DND-41 (cell line): ENCODE measurements around the gene PARM1.

ENCODE experiments used
- EZH2 ChIP-seq: IDR thresholded peaks from 3 replicates; pipeline ENCODE4 v1.6.1; 2012; ENCODE audit warnings: borderline replicate concordance, low read depth, mild to moderate bottlenecking, moderate library complexity, low read length, inconsistent platforms; ENCODE audit not compliant: severe bottlenecking
- TF ChIP-seq, protein P1 (sequence below): IDR thresholded peaks from 2 replicates; pipeline ENCODE4 v1.5.1; 2012; ENCODE audit warnings: borderline replicate concordance, low read length, moderate library complexity, mild to moderate bottlenecking; ENCODE audit not compliant: poor library complexity, severe bottlenecking; ENCODE audit errors: extremely low read depth

DNA sequence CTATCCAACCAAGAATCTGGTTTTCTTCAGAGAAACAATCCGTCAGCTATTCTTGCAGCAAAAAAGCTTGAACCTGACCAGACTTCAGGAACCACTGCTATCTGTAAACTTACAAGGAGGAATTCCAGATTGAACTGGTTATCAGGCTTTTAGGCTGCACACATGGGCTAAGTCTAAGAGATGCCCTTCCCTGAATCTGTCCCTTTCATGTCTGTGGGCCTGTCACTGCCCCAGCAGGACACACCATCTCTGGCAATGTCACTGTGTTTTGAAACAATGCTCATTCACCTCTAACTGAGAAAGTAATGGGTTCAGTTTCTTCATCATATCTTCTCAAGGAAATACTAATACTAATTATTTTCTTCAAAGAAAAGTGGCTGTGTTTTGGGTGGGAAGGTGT, 72.8 kb downstream of the PARM1 start:
- TF ChIP-seq, protein P1, sequence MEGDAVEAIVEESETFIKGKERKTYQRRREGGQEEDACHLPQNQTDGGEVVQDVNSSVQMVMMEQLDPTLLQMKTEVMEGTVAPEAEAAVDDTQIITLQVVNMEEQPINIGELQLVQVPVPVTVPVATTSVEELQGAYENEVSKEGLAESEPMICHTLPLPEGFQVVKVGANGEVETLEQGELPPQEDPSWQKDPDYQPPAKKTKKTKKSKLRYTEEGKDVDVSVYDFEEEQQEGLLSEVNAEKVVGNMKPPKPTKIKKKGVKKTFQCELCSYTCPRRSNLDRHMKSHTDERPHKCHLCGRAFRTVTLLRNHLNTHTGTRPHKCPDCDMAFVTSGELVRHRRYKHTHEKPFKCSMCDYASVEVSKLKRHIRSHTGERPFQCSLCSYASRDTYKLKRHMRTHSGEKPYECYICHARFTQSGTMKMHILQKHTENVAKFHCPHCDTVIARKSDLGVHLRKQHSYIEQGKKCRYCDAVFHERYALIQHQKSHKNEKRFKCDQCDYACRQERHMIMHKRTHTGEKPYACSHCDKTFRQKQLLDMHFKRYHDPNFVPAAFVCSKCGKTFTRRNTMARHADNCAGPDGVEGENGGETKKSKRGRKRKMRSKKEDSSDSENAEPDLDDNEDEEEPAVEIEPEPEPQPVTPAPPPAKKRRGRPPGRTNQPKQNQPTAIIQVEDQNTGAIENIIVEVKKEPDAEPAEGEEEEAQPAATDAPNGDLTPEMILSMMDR = no peak
- TF ChIP-seq EZH2 = no peak
